Urinary bladder (tissue), 4 donors: ENCODE data around the gene FMNL2. TPM values are rescaled to one million over a fixed set of nuclear protein-coding genes. Genes with fewer than 3 reads are reported as not detected.

Experiments used
- DNase-seq: peaks from one replicate; pipeline ENCODE4 v3.0.0-alpha.2; 2015; ENCODE audit errors: extremely low spot score
- H3K27ac ChIP-seq: one replicate; pipeline ENCODE4 v1.5.1; 2013; ENCODE audit warnings: low read depth, mild to moderate bottlenecking, moderate library complexity
- H3K36me3 ChIP-seq: one replicate; pipeline ENCODE4 v1.6.1; 2013; ENCODE audit warnings: mild to moderate bottlenecking, moderate library complexity; ENCODE audit not compliant: insufficient read depth
- H3K4me1 ChIP-seq: one replicate; pipeline ENCODE4 v1.6.1; 2013; ENCODE audit warnings: mild to moderate bottlenecking, moderate library complexity; ENCODE audit not compliant: insufficient read depth
- H3K4me3 ChIP-seq: one replicate; pipeline ENCODE4 v1.5.1; 2013; ENCODE audit warnings: low read depth, low read length
- WGBS: extraction: QIAGEN DNeasy Blood & Tissue Kit; methylation state at CpG from one replicate; pipeline ENCODE4 v1.1.7; 2013; 5-methylcytosine and 5-hydroxymethylcytosine counted together
- polyA plus RNA-seq: library from polyadenylated mRNA; stranded (reverse); fragments of 200-250 nt; gene quantifications from one replicate; pipeline ENCODE4 v1.2.3, GENCODE V29; 2013
- total RNA-seq: library from RNA; depleted of rRNA; stranded (reverse); fragments of >200 nt; gene quantifications from one replicate; pipeline ENCODE4 v1.2.3, GENCODE V29; 2014
- donor health status: healthy with polysubstance abuse.
- donor health status: healthy.

FMNL2 gene
- total and polyA plus RNA-seq, 2 donors, result 27.7 to 77.6 TPM

DNA sequence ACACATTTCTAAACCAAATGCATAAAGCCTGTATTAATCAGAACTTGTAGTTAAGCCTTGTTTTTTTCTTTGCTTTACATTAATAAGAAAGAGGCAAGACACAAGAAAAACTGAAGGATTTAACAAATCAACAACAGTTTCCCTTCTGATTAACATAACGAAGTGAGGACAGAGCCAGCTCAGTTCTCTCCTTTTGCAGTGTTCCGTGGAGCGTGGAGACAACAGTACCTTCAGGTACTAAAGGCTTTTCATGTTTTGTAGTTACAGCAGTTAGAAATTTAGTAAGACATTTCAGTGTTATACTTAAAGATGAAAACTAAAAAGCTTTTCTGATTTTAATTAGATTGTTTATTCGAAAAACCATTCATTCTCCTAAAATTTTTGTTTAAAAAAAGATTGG lies 115.2 kb downstream of the FMNL2 start:
- H3K4me3 ChIP-seq, result no peak overlapping the region
- H3K27ac ChIP-seq, result no peak overlapping the region
- 94% methylated on average over 4 of the region's 4 CpGs for WGBS
- no peaks in the 10 kb centered on the region for H3K36me3 ChIP-seq
- DNase-seq, result no peak
- H3K4me1 ChIP-seq, result no peaks in the 10 kb centered on the region

DNA sequence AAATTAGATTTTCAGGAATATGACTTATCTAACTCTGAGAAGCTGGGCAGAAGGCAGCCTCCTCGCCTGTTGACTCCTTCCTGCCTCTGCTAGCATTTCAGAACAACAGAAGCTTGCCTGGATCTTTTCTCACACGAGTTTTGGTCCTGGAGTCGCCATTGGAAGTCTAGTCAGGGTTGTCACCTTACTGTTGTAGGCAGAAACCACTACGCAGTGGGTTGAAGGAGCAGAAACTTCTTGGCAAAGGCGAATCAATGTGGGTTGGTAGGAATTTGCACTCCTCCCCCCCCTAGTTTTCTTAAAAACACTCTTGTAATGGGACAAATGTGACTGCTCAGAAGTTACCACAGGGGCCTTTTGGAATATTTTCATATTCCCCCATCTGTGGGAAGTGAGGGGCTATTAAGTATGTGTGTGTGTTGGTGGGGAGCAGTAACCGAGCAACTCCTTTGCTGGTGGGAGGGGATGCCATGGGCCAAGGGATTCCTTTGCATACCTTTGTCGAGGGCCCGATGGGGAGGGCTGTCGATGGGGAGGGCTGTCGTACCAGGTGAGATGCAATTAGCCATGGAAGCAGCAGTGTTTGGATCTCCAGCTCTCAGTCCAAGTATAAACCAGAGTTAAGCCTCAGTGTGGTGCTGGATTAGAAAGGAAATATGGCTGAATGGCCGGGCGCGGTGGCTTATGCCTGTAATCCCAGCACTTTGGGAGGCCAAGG lies 117.4 kb downstream of the FMNL2 start:
- WGBS, result 85% methylated on average over 13 of the region's 13 CpGs

DNA sequence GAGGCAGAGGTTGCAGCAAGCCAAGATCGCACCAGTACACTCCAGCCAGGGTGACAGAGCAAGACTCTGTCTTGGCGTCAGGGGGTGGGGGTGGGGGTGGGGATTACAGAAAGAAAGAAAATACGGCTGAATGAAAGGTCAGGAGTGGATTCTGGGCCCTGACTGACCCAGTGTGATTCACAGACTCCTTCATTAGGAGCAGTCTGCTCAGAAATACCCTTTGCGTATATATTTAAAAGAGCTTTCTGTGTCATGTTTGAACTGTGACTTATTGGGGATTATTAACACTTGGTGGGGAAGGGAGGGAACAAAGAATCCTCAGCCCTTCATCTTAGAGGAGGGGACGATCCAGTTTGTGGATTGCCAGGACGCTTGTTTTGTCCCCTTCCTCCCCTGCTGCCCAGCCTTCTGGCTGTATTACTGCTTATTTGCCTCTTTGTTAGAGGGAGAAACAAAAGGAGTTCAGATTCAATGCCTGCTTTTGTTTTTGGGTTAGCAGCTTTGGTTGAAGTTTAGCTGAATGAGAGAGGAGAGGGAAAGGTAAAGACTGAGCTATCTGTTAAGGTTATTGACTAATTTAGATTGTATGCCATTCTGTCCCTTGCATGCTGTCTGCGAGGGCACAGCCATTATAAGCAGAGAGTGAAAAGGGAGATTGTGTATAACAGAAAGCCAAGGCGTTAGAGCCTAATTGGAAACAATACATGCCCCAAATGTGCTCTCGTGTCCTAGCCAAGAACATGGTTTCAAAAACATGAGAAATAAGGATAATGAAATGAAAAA lies 118.3 kb downstream of the FMNL2 start:
- Histone ChIP-seq H3K27ac (no peak overlapping the region), H3K4me1 (no peaks in the 10 kb centered on the region), H3K36me3 (no peaks in the 10 kb centered on the region), H3K4me3 (no peak overlapping the region)
- no peak for DNase-seq
- 87% methylated on average over 9 of the region's 9 CpGs for WGBS

More for the DNA sequence above, 117.4 kb downstream of the FMNL2 start:
- Histone ChIP-seq H3K36me3 (no peaks in the 10 kb centered on the region), H3K4me3 (no peak overlapping the region), H3K4me1 (no peaks in the 10 kb centered on the region), H3K27ac (no peak overlapping the region)
- no peak for DNase-seq

DNA sequence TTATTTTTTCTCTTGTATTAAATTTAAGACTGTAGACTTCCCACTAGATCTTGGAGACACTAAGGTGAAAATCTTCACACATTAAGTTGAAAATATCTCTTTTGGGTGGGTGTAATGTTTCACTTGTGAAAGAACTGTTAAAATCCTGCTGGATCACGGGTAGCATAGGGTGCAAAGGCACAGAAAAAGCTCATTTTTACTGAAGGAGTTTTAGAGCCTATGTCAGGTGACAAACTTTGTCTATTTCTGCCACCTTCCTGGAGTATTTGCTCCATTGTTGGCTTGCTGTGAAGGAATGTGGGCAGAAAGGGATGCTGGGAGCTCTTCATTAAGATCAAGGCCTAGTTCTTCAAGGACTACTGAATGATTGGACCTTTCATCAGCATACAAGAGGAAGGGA lies 119.4 kb downstream of the FMNL2 start:
- Histone ChIP-seq H3K36me3 (no peaks in the 10 kb centered on the region), H3K4me1 (no peaks in the 10 kb centered on the region), H3K27ac (no peak overlapping the region), H3K4me3 (no peak overlapping the region)
- WGBS, result 94% methylated on average over 1 of the region's 1 CpG
- no peak for DNase-seq

DNA sequence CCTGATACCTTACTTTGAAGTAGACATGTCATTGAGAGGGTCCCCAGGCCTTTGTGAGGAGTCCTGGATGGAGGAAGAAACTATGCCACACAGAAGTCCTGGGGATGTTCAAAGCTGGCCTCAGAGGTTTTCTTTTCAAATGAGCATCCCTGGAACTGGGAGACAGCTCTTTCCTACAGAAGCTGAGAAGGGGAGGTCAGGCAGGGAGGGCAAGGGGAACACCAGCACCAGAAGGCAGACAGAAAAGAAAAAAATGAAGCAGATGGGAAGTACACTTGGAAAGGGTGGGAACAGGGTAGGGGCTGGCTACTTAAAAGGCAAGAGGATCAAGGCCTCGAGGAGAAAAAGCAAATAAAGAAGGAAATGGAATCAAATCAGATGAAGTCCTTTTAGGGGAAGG lies 120.0 kb downstream of the FMNL2 start:
- no peak overlapping the region for H3K27ac ChIP-seq
- DNase-seq, result no peak
- no peaks in the 10 kb centered on the region for H3K36me3 ChIP-seq
- no peaks in the 10 kb centered on the region for H3K4me1 ChIP-seq
- H3K4me3 ChIP-seq, result no peak overlapping the region
- 48% methylated on average over 1 of the region's 1 CpG for WGBS

DNA sequence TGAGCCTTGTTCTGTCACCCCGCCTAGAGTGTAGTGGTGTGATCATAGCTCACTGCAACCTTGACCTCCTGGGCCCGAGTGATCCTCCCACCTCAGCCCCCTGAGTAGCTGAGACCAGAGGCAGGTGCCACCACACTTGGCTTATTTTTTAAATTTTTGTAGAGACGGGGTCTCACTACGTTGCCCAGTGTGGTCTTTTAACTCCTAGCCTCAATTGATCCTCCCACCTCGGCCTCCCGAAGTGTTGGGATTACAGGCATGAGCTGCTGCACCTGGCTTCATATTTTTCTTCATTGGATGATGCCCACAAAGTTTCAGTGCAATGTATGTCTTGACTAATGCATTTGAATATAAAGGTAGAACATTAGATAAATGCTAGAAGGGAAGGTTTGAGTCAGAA lies 120.8 kb downstream of the FMNL2 start:
- H3K27ac ChIP-seq, result no peak overlapping the region
- no peaks in the 10 kb centered on the region for H3K36me3 ChIP-seq
- no peak overlapping the region for H3K4me3 ChIP-seq
- H3K4me1 ChIP-seq, result peaks cover 2% of the 10 kb centered on the region
- WGBS, result 97% methylated on average over 6 of the region's 6 CpGs
- DNase-seq, result no peak

DNA sequence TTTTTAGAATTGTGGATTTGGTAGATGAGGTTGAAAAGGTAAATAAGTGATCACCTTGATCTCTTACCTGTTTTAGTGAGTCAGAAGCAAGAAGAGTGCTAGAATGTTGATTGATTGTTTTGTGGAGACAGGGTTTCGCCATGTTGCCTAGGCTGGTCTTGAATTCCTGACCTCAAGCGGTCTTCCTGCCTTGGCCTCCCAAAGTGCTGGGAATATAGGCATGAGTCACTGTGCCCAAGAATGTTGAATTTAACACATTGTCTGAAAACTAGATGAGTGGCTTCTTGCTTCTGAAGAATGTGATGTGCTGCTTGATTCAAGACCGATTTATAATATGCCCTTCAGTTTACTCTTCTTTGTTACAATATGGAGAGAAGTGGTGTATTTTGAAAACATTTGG lies 121.3 kb downstream of the FMNL2 start:
- Histone ChIP-seq H3K36me3 (no peaks in the 10 kb centered on the region), H3K4me1 (peaks cover 2% of the 10 kb centered on the region), H3K4me3 (no peak overlapping the region), H3K27ac (no peak overlapping the region)
- WGBS, result 94% methylated on average over 3 of the region's 3 CpGs
- no peak for DNase-seq

DNA sequence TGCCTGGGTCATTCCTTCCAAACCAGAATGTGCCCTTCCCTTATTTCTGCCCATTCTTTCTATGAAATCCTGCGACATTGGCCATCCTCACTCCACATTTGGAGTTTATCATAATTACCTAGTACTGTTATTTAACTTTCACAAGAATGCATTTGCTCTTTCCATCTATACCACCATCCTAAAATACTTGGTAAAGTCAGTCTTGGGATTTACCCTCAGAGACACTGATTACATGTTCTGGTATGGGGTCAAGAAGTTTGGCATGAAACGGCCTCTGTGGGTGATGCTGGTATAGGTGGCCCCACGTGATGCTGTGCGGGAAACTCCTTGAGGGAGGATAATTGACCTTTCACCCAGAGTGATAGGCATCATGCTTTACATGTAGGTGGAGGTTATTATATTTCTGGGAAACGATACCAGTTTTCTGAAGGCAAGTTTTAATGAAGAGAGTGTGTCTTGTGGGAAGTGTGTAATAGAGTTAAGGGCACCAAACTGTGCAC lies 123.5 kb downstream of the FMNL2 start:
- DNase-seq, result no peak
- no peak overlapping the region for H3K4me3 ChIP-seq
- WGBS, result 87% methylated on average over 5 of the region's 5 CpGs
- peaks cover 2% of the 10 kb centered on the region for H3K4me1 ChIP-seq
- H3K36me3 ChIP-seq, result no peaks in the 10 kb centered on the region
- no peak overlapping the region for H3K27ac ChIP-seq

DNA sequence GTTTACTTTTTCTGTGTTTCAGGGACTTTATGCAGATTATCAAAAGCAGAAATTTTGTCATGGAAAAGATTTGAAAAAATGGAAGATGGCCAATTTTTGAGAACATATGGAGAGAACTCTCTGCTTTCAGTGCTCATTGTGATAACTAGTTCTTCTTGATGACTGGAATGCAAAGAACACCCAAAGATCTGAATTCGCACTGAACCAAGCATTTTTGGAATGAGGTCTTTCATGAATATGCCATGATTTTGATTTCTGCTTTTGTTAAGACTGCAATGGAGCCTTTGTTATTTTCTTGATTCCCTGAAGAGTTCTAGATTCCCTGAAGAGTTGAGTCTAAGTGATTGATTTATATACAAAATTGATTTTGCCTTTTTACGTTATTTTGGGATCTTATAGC lies 124.1 kb downstream of the FMNL2 start:
- no peaks in the 10 kb centered on the region for H3K36me3 ChIP-seq
- H3K4me1 ChIP-seq, result peaks cover 2% of the 10 kb centered on the region
- H3K4me3 ChIP-seq, result no peak overlapping the region
- H3K27ac ChIP-seq, result no peak overlapping the region
- no peak for DNase-seq
- WGBS, result 82% methylated on average over 2 of the region's 2 CpGs

DNA sequence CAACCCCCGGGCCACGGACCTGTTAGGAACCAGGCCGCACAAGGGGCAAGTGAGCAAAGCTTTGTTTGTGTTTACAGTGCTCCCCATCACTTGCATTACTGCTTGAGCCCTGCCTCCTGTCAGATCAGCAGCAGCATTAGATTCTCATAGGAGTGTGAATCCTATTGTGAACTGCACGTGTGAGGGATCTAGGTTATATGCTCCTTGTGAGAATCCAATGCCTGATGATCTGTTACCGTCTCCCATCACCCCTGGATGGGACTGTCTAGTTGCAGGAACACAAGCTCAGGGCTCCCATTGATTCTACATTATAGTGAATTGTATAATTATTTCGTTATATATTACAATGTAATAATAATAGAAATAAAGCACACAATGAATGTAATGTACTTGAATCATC lies 125.6 kb downstream of the FMNL2 start:
- peaks cover 2% of the 10 kb centered on the region for H3K4me1 ChIP-seq
- no peaks in the 10 kb centered on the region for H3K36me3 ChIP-seq
- 90% methylated on average over 6 of the region's 6 CpGs for WGBS
- no peak overlapping the region for H3K4me3 ChIP-seq
- DNase-seq, result no peak
- H3K27ac ChIP-seq, result no peak overlapping the region

DNA sequence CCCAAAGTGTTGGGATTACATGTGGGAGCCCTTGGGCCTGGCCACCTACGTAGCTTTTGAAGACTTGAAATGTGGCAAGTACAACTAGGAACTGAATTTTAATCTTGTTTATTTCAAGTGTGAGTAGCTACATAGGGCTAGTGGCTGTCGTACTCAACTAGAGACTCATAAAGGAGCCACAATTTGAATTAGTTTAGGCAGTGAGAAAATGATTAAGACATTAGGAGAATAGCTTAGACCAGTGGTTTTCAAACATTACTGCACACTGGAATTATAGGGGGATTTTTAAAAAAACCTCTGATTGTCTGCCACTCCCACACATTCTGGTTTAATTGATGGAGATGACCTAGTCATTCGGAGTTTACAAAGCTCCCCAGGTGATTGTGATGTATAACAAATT lies 127.1 kb downstream of the FMNL2 start:
- peaks cover 2% of the 10 kb centered on the region for H3K4me1 ChIP-seq
- no peak overlapping the region for H3K27ac ChIP-seq
- WGBS, result 94% methylated on average over 3 of the region's 3 CpGs
- no peak overlapping the region for H3K4me3 ChIP-seq
- DNase-seq, result no peak
- no peaks in the 10 kb centered on the region for H3K36me3 ChIP-seq

DNA sequence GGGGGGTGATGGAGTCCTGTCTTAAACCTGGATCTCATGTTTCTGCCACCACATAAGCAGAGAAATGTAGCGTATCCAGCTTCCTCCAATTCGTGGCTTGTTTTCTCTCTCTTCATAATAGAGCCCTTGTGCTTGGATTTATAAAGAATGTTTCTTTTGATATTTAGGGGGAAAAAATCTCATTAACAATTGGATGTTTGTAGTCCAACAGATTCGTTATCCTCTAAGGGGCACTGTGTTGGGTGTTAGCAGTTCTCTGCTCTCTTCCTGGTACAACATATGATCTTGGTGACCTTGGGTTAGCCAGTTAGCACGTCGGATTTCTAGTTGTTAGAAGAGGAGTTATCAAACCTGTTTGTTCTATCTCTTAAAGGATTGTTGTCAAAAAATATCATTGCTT lies 127.8 kb downstream of the FMNL2 start:
- WGBS, result 91% methylated on average over 5 of the region's 5 CpGs
- Histone ChIP-seq H3K27ac (no peak overlapping the region), H3K36me3 (no peaks in the 10 kb centered on the region), H3K4me3 (no peak overlapping the region), H3K4me1 (peaks cover 4% of the 10 kb centered on the region)
- no peak for DNase-seq

DNA sequence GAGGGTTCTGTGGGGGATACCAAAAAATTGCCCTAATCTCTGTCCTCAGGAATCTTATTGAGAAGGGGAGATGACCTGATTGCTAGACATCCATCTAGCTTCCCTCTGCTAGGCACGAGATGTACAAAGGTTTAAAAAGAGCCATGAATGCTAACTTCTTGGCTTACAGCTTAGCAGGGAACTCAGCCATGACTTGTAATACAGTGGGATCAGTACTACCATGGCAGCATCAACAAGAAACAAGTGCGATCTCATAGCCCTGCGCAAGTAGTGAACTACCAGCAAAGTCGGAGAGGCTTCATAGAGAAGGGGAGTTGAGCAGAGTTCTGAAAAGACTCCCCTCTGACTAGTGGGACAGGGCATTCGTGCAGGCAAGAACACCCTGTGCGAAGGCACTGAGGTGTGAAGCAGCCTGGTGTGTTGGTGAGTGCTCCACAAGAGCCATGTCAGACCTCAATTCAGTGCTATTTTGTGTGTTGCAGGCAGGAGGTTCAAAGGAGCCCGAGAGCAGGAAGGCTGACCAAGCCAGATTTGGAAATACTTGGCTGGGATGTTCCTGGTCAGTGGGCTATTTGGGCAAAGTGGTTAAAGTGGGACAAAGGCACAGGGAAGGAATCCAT lies 130.0 kb downstream of the FMNL2 start:
- DNase-seq, result no peak
- Histone ChIP-seq H3K27ac (no peak overlapping the region), H3K4me1 (peaks cover 7% of the 10 kb centered on the region), H3K4me3 (no peak overlapping the region), H3K36me3 (no peaks in the 10 kb centered on the region)
- 63% methylated on average over 7 of the region's 7 CpGs for WGBS

DNA sequence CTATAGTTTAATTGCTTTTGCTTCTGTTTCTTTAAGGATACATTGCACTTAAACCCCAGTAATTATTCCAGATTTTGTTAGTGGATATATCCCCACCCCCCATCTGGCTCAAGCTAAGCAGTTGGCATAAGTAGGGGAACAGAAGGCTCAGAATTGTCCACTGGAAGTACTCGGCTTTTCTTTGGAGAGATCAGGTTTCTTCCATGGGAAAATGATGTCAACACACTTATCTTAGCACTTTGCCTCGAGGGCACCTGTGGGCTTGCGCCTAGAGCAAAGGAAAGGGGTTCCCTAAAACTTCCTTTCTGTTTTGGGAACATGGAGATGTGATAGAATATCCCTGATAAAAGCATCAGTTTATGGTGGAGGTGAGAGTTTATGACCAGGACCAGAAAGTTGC lies 130.6 kb downstream of the FMNL2 start:
- no peak overlapping the region for H3K4me3 ChIP-seq
- peaks cover 6% of the 10 kb centered on the region for H3K4me1 ChIP-seq
- no peak for DNase-seq
- no peaks in the 10 kb centered on the region for H3K36me3 ChIP-seq
- H3K27ac ChIP-seq, result no peak overlapping the region
- WGBS, result 51% methylated on average over 3 of the region's 3 CpGs
